HG03565 (cell line): Measurements from ENCODE around the gene ARHGAP10.

Source experiments
- ATAC-seq: cut with Tn5 transposase; IDR thresholded peaks from one replicate; pipeline ENCODE4 v1.9.1; 2021; ENCODE audit warnings: mild to moderate bottlenecking, moderate library complexity; ENCODE audit not compliant: unreplicated experiment

Gene ARHGAP10

DNA sequence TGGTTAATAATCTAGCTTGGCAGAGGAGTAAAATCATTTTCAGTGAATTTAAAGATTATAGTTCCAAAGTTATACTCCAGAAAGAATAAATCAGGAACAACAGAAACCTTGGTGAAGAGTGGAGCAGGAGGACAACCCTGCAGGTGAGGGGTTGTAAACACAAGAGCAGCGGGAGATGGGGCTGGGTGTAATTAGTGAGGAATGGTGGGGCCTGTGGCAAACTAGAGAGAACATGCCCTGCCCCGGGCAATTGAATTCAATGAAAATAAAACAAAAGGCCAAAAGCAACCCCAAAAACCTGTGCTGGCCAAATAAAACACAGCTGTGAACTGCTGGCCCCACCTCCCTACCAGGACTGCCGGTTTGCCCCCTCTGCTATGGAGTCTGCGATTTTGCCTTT lies 385.1 kb downstream of the ARHGAP10 start:
- no peak for ATAC-seq

DNA sequence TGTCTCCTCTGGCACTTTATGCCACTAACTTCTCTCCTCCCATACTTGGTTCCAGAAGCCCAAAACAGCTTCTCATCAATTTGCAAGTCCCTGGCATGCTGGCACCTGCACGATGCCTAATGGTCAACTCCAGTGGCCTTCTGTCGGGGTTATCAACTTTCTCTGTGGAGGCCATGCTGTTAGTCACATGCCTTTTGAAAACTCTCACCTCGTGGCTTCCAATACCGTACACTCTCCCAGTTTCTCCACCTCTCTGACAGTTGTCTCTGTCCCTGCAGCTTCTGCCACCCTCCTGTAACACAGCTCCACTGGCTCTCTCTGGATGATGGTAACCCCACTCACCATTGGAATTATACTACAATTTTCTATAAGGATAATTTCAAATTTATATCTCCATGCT lies 386.3 kb downstream of the ARHGAP10 start:
- ATAC-seq, result no peak

DNA sequence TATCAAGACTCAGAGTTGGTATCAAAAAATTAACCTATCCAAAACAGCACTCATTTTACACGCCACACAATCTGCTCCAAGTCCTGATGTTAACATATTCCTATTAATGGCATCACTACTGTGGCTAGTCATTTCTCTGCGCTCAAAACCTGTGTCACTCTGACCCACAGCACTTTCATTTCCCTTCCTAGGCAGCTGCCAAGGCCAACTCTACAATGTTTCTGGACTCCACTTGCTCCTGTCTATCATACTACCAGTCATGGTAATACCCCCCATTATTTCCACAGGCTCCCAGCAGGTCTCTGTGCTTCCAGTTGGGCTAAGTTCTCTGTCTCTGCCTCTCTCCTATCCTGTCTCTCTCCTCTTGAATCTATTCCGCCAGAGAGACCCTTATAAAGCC lies 386.7 kb downstream of the ARHGAP10 start:
- ATAC-seq, result no peak

DNA sequence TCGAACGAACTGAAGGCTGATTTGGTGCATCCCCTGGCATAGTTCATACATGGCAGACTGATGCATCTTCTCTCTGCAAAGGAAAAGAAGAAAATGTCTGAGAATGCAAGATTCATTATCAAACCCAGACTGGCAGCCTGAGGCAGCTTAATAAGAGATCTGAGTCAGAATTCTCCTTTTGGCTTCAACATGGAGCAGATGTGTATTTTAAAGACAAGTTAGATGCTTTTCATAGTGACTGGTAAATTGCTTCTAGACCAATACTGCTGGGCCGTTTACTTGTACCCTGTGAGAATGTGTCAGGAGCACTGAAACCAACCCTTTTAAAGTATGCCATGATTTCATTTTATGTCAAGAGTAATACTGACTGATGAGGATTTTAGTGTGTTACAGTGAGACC lies 388.3 kb downstream of the ARHGAP10 start:
- ATAC-seq, result no peak
